CD4-positive, alpha-beta T cell (primary cell): ENCODE results near the gene HABP2. TPM values are rescaled to one million over a fixed set of nuclear protein-coding genes. Genes with fewer than 3 reads are reported as not detected.

Source experiments
- ATAC-seq: fragments of 200-7000 bp; cut with Tn5 transposase; one replicate; pipeline ENCODE4 v1.10.0; 2022; ENCODE audit warnings: mild to moderate bottlenecking; ENCODE audit not compliant: poor library complexity
- CTCF ChIA-PET: fragments of 350-600 bp; sonication (Branson Sonifier 250); formaldehyde crosslinking; loops from one replicate; lab custom pipeline; 2021; ENCODE audit warnings: antibody characterized with exemption, inconsistent platforms; lab: Charles Lee
- POLR2A ChIA-PET: fragments of 350-600 bp; sonication (Branson Sonifier 250); formaldehyde crosslinking; loops from one replicate; lab custom pipeline; 2021; ENCODE audit warnings: antibody characterized with exemption, inconsistent platforms; lab: Charles Lee
- DNase-seq, 14 experiments: peaks; one replicate each; pipeline ENCODE4 v3.0.0-alpha.2; 2013 to 2020; ENCODE audit warnings: mixed read lengths in 2 of 14
- H3K27ac ChIP-seq, 2 donors: one replicate each; pipeline versions ENCODE4 v1.5.1 to v1.7.0; 2013; ENCODE audit warnings: low read length in 2 of 2, low read depth in 1 of 2, mild to moderate bottlenecking in 1 of 2
- H3K27me3 ChIP-seq, 2 experiments: 1 replicate in 1 of 2; 2 replicates in 1 of 2; pipeline versions ENCODE4 v1.6.1 to v1.7.0; 2013; ENCODE audit warnings: low read length in 2 of 2, control low read depth in 1 of 2, mild to moderate bottlenecking in 1 of 2, moderate library complexity in 1 of 2; ENCODE audit not compliant: insufficient read depth in 2 of 2, control insufficient read depth in 1 of 2
- H3K36me3 ChIP-seq: one replicate; pipeline ENCODE4 v1.6.1; 2013; ENCODE audit warnings: low read length, control low read depth; ENCODE audit not compliant: insufficient read depth
- H3K4me1 ChIP-seq: one replicate; pipeline ENCODE4 v1.6.1; 2013; ENCODE audit warnings: low read length, control low read depth; ENCODE audit not compliant: insufficient read depth
- H3K4me3 ChIP-seq: one replicate; pipeline ENCODE4 v1.5.1; 2013; ENCODE audit warnings: mild to moderate bottlenecking, low read length, moderate library complexity
- H3K9me3 ChIP-seq, 2 experiments: 1 replicate in 1 of 2; 2 replicates in 1 of 2; pipeline versions ENCODE4 v1.6.1 to v1.7.0; 2013; ENCODE audit warnings: low read length in 2 of 2, mild to moderate bottlenecking in 2 of 2, control low read depth in 1 of 2, moderate library complexity in 1 of 2; ENCODE audit not compliant: control insufficient read depth in 1 of 2, insufficient read depth in 1 of 2
- H3K27ac Mint-ChIP-seq: one replicate; pipeline ENCODE4 v1.8.0; 2020; ENCODE audit warnings: mixed read lengths
- H3K27me3 Mint-ChIP-seq: one replicate; pipeline ENCODE4 v1.8.0; 2021; ENCODE audit warnings: mixed read lengths
- H3K36me3 Mint-ChIP-seq: one replicate; pipeline ENCODE4 v1.8.0; 2021; ENCODE audit warnings: low read depth, mixed read lengths
- H3K4me1 Mint-ChIP-seq: one replicate; pipeline ENCODE4 v1.8.0; 2021; ENCODE audit warnings: low read depth, mixed read lengths
- H3K4me3 Mint-ChIP-seq: one replicate; pipeline ENCODE4 v1.8.0; 2020; ENCODE audit warnings: mild to moderate bottlenecking, mixed read lengths
- H3K9me3 Mint-ChIP-seq: one replicate; pipeline ENCODE4 v1.8.0; 2020; ENCODE audit warnings: mixed read lengths
- intact Hi-C, 2 experiments: fragments of 100-400 bp; cut with DNase I in 1 of 2; cut with micrococcal nuclease in 1 of 2; formaldehyde crosslinking; loops; one replicate each; pipeline versions ENCODE4 v1.15.1 to v1.9.0; 2023 to 2025; cut with DNase I, micrococcal nuclease
- total RNA-seq, 174 experiments: library from RNA in 2 of 174; stranded (reverse) in 2 of 174; gene quantifications; one replicate each; pipeline ENCODE4 v1.2.3 and lab custom pipeline; 2021 to 2026
- TF ChIP-seq, protein P1 (sequence below): fragments of 200-600 bp; IDR thresholded peaks from one replicate; pipeline ENCODE4 v1.8.0; 2022; ENCODE audit warnings: antibody characterized with exemption, mild to moderate bottlenecking

The HABP2 gene
- total RNA-seq, 2 experiments from 2014 or later: not detected

DNA sequence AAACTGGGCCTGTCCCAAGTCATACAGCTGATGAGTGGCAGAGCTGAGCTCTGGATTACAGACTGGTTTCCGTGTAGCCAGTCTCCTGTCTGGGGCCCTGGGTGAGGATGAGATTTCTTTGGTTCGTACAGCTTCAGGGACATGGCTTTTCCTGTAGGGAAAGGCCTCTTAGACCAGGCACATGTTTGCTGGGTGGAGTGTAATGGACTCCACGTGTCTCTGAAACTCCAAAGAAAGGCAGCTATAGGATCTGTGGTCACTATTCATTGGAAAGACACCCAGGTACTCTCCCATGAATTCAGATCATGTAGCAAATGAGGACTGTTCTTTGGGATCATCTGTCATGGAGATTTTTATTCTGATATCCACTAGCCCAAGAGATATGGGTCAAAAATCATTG is 2.4 kb downstream of the HABP2 start:
- CTCF ChIA-PET: no interaction called here
- Mint-ChIP-seq H3K4me1 (no peaks in the 10 kb centered on the region), H3K36me3 (no peaks in the 10 kb centered on the region)

DNA sequence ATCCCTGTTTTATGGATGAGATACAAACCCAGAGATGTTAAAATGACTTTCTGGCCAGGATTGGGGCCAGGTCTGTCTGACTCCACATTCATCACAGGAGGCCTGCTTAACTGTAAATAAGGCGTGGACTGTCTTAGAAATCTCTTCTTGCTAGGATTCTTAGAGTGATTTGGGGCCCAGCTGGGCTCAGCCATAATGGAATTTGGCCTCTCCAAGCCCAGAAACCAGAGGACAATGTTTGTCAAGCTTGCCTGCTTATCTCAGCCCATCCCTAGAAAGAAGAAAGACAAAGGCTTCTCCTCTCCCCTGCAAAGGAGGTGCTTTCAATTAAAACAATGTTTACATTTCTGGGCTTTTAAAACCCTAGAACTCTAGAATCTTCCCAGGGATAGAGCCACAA is 2.9 kb downstream of the HABP2 start:
- H3K9me3 ChIP-seq: no peaks in the 10 kb centered on the region
- Mint-ChIP-seq H3K4me3 (no peak overlapping the region), H3K27ac (no peak overlapping the region), H3K4me1 (no peaks in the 10 kb centered on the region), H3K9me3 (no peaks in the 10 kb centered on the region), H3K36me3 (no peaks in the 10 kb centered on the region), H3K27me3 (peaks cover 53% of the 10 kb centered on the region)
- ChIA-PET CTCF (no interaction called here), POLR2A (no interaction called here)
- H3K36me3 ChIP-seq: no peaks in the 10 kb centered on the region
- H3K27ac ChIP-seq: no peak overlapping the region
- ATAC-seq (no peak), DNase-seq (no peak)
- intact Hi-C loops: no loop called here
- peaks cover 6 to 7% of the 10 kb centered on the region in 2 experiments for H3K27me3 ChIP-seq
- H3K4me3 ChIP-seq: no peak overlapping the region
- no peaks in the 10 kb centered on the region for H3K4me1 ChIP-seq
- TF ChIP-seq, protein P1, sequence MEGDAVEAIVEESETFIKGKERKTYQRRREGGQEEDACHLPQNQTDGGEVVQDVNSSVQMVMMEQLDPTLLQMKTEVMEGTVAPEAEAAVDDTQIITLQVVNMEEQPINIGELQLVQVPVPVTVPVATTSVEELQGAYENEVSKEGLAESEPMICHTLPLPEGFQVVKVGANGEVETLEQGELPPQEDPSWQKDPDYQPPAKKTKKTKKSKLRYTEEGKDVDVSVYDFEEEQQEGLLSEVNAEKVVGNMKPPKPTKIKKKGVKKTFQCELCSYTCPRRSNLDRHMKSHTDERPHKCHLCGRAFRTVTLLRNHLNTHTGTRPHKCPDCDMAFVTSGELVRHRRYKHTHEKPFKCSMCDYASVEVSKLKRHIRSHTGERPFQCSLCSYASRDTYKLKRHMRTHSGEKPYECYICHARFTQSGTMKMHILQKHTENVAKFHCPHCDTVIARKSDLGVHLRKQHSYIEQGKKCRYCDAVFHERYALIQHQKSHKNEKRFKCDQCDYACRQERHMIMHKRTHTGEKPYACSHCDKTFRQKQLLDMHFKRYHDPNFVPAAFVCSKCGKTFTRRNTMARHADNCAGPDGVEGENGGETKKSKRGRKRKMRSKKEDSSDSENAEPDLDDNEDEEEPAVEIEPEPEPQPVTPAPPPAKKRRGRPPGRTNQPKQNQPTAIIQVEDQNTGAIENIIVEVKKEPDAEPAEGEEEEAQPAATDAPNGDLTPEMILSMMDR: no peak

More for the DNA sequence above, 2.4 kb downstream of the HABP2 start:
- DNase-seq: no peak
- no peak for ATAC-seq
- Histone ChIP-seq H3K9me3 (no peaks in the 10 kb centered on the region), H3K27me3 (peaks cover 6 to 7% of the 10 kb centered on the region in 2 experiments), H3K36me3 (no peaks in the 10 kb centered on the region), H3K4me3 (no peak overlapping the region), H3K27ac (no peak overlapping the region), H3K4me1 (no peaks in the 10 kb centered on the region)
- H3K4me3 Mint-ChIP-seq: no peak overlapping the region
- intact Hi-C loops: no loop called here
- no peak overlapping the region for H3K27ac Mint-ChIP-seq
- TF ChIP-seq, protein P1: no peak
- POLR2A ChIA-PET: no interaction called here
- no peaks in the 10 kb centered on the region for H3K9me3 Mint-ChIP-seq
- peaks cover 51% of the 10 kb centered on the region for H3K27me3 Mint-ChIP-seq

DNA sequence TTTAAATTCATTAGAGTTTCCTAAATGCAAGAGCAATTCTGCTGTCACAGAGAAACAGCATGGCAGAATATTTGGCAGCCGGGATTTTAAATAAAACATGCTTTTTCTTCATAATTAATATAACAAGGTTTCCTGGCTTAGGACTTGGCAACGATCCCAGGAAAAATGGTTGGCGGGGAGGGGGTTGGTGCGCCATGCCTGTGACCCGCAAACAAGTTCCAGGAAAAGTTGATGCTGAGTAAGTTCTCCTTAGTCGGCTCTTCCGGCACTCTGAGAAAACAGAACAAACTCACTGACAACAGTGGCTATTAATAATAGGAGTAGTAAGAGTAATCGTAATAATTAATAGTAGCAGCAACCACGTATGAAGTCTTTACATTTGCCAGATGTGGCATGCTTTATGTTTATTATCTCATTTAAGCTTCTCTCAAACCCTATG is 4.6 kb downstream of the HABP2 start:
- intact Hi-C loops: no loop called here
- no peaks in the 10 kb centered on the region for H3K9me3 ChIP-seq
- no peak for DNase-seq
- H3K4me3 ChIP-seq: no peak overlapping the region
- Mint-ChIP-seq H3K4me1 (no peaks in the 10 kb centered on the region), H3K27me3 (peaks cover 54% of the 10 kb centered on the region), H3K9me3 (no peaks in the 10 kb centered on the region), H3K36me3 (no peaks in the 10 kb centered on the region), H3K27ac (no peak overlapping the region), H3K4me3 (no peak overlapping the region)
- CTCF ChIA-PET: no interaction called here
- TF ChIP-seq, protein P1: no peak
- ATAC-seq: no peak
- H3K4me1 ChIP-seq: no peaks in the 10 kb centered on the region
- H3K36me3 ChIP-seq: no peaks in the 10 kb centered on the region
- H3K27me3 ChIP-seq: peaks cover 6 to 7% of the 10 kb centered on the region in 2 experiments
- H3K27ac ChIP-seq: no peak overlapping the region
- POLR2A ChIA-PET: no interaction called here
